SH-SY5Y (cell line): ENCODE measurements around the gene CPNE4.

Source experiments
- GATA2 ChIP-seq: IDR thresholded peaks from 2 replicates; pipeline ENCODE4 v1.6.1; 2011; ENCODE audit warnings: mild to moderate bottlenecking, low read depth, low read length
- GATA3 ChIP-seq: IDR thresholded peaks from 2 replicates; pipeline ENCODE4 v1.6.1; 2011; ENCODE audit warnings: low read depth, mild to moderate bottlenecking, low read length, moderate library complexity

GRCh38 chr3:131532645-131533044, 502.2 kb downstream of the CPNE4 start:
- no peak for TF ChIP-seq GATA3
- TF ChIP-seq GATA2, result no peak
